DOHH2 (cell line): ENCODE measurements around the gene PRSS22.

Source experiments
- H3F3A ChIP-seq: fragments of 200-600 bp; sonication (generic), shearing (Covaris generic); 2 replicates; pipeline ENCODE4 v1.6.0; 2016; ENCODE audit warnings: antibody characterized with exemption, mild to moderate bottlenecking; ENCODE audit not compliant: control insufficient read depth, insufficient read depth
- H3K27ac ChIP-seq: fragments of 200-600 bp; sonication (generic); 2 replicates; pipeline ENCODE4 v1.5.1; 2014; ENCODE audit warnings: low read depth, mild to moderate bottlenecking, low read length, moderate library complexity
- H3K27me3 ChIP-seq: fragments of 200-600 bp; sonication (generic); 2 replicates; pipeline ENCODE4 v1.6.1; 2014; ENCODE audit warnings: mild to moderate bottlenecking, low read length, mixed read lengths; ENCODE audit not compliant: control insufficient read depth
- H3K36me3 ChIP-seq: fragments of 200-600 bp; sonication (generic); 2 replicates; pipeline ENCODE4 v1.6.1; 2014; ENCODE audit warnings: mild to moderate bottlenecking, low read length, moderate library complexity, mixed read lengths; ENCODE audit not compliant: control insufficient read depth
- H3K4me1 ChIP-seq: fragments of 200-600 bp; sonication (generic); 2 replicates; pipeline ENCODE4 v1.6.1; 2014; ENCODE audit warnings: mild to moderate bottlenecking, low read length, mixed read lengths; ENCODE audit not compliant: control insufficient read depth
- H3K4me2 ChIP-seq: fragments of 200-600 bp; sonication (generic); 2 replicates; pipeline ENCODE4 v1.6.0; 2014; ENCODE audit warnings: mild to moderate bottlenecking, low read length, moderate library complexity
- H3K4me3 ChIP-seq: fragments of 200-600 bp; sonication (generic); 2 replicates; pipeline ENCODE4 v1.5.1; 2014; ENCODE audit warnings: mild to moderate bottlenecking, low read length, mixed read lengths
- H3K79me2 ChIP-seq: fragments of 200-600 bp; sonication (generic); 2 replicates; pipeline ENCODE4 v1.6.1; 2014; ENCODE audit warnings: mild to moderate bottlenecking, low read length, mixed read lengths; ENCODE audit not compliant: control insufficient read depth
- H3K9me2 ChIP-seq: fragments of 200-600 bp; sonication (generic); replicated peaks from 2 replicates; pipeline ENCODE4 v1.6.1; 2014; ENCODE audit warnings: mild to moderate bottlenecking, low read length, mixed read lengths; ENCODE audit not compliant: control insufficient read depth
- H3K9me3 ChIP-seq: fragments of 200-600 bp; sonication (generic); 2 replicates; pipeline ENCODE4 v1.6.1; 2014; ENCODE audit warnings: antibody characterized with exemption, low read length, mixed read lengths; ENCODE audit not compliant: control insufficient read depth, insufficient read depth
- H4K20me1 ChIP-seq: fragments of 200-600 bp; sonication (generic); 2 replicates; pipeline ENCODE4 v1.6.0; 2014; ENCODE audit warnings: low read depth, mild to moderate bottlenecking, antibody characterized with exemption, low read length, moderate library complexity; ENCODE audit not compliant: control insufficient read depth, insufficient read depth
- EZH2phosphoT487 ChIP-seq: fragments of 200-600 bp; sonication (generic); IDR thresholded peaks from 2 replicates; pipeline ENCODE4 v1.6.1; 2017; ENCODE audit warnings: borderline replicate concordance, mild to moderate bottlenecking, antibody characterized with exemption, low read length, moderate library complexity, mixed read lengths
- TF ChIP-seq, protein P1 (sequence below): fragments of 200-600 bp; sonication (generic); IDR thresholded peaks from one replicate; pipeline ENCODE4 v1.5.1; 2014; ENCODE audit warnings: antibody characterized with exemption, mild to moderate bottlenecking, low read depth, low read length; ENCODE audit not compliant: poor library complexity, severe bottlenecking

PRSS22 gene

DNA sequence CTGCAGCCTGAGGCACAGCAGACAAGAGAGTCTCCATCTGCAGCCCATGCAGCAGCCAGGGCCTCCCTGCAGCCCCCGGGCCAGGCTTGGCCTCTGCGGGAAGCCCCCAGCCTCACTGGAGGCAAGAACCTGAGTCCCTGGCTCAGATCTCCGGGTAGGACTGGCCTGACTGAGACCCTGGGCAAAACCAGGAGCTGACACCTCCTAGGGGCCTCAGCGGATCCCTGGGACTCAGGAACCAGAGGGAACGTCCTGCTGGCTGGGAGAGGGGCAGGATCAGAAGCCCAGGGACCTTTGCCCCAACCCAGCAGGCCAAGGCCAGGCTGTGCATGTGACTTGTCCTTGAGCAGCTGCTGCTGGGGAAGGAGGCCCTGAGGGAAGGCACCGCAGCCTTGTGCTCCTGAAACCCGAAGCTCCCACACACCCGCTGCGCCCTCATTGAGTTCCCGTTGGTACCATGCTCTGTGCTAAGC, 42.6 kb downstream of the PRSS22 start:
- TF ChIP-seq, protein P1, sequence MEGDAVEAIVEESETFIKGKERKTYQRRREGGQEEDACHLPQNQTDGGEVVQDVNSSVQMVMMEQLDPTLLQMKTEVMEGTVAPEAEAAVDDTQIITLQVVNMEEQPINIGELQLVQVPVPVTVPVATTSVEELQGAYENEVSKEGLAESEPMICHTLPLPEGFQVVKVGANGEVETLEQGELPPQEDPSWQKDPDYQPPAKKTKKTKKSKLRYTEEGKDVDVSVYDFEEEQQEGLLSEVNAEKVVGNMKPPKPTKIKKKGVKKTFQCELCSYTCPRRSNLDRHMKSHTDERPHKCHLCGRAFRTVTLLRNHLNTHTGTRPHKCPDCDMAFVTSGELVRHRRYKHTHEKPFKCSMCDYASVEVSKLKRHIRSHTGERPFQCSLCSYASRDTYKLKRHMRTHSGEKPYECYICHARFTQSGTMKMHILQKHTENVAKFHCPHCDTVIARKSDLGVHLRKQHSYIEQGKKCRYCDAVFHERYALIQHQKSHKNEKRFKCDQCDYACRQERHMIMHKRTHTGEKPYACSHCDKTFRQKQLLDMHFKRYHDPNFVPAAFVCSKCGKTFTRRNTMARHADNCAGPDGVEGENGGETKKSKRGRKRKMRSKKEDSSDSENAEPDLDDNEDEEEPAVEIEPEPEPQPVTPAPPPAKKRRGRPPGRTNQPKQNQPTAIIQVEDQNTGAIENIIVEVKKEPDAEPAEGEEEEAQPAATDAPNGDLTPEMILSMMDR = no peak
- TF ChIP-seq EZH2phosphoT487 = no peak

DNA sequence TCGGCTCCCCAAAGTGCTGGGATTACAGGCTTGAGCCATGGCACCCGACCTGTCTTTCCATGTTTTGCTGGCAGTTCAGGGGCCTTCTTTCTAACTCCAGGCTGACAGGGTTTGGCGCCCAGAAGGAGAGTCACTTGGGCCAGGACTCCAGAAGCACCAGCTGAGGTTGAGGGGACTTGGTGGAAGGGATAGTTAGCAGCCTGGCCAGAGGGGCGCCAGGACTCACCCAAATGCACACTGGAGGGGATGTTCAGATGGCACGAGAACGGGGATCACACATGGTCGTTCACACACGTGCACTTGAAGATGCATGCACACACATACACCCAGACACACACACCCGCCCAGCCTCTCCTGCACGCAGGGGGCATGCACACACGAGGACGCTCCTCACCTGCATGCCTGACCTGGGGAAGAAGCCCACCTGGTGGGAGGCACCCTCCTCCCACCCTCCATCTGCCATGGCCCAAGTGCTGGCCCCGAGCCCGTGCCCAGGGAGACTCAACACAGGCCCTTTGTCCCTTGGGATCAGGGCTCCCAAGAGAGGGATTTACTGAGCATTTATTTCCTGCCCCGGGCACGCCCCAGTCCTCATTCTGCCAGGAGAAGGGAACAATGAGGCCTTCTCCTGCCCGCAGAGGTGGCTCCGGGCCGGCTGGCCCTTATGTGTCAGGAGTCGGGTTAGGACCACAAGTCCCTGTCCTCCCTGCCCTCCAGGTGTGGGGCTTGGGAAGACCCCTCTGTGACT, 43.2 kb downstream of the PRSS22 start:
- Histone ChIP-seq H3K4me3 (no peak overlapping the region), H3K27me3 (peaks cover 12% of the 10 kb centered on the region), H3F3A (no peaks in the 10 kb centered on the region), H3K4me1 (no peaks in the 10 kb centered on the region), H3K9me2 (no peaks in the 10 kb centered on the region), H3K36me3 (no peaks in the 10 kb centered on the region), H3K27ac (no peak overlapping the region), H4K20me1 (no peaks in the 10 kb centered on the region), H3K79me2 (no peaks in the 10 kb centered on the region), H3K9me3 (no peaks in the 10 kb centered on the region), H3K4me2 (no peak overlapping the region)
- no peak for TF ChIP-seq EZH2phosphoT487
- TF ChIP-seq, protein P1 = no peak

More for the DNA sequence above, 42.6 kb downstream of the PRSS22 start:
- Histone ChIP-seq H3K27me3 (peaks cover 8% of the 10 kb centered on the region), H3K4me3 (no peak overlapping the region), H3F3A (no peaks in the 10 kb centered on the region), H3K36me3 (no peaks in the 10 kb centered on the region), H3K9me3 (no peaks in the 10 kb centered on the region), H3K4me2 (no peak overlapping the region), H3K9me2 (no peaks in the 10 kb centered on the region), H3K4me1 (no peaks in the 10 kb centered on the region), H4K20me1 (no peaks in the 10 kb centered on the region), H3K27ac (no peak overlapping the region), H3K79me2 (no peaks in the 10 kb centered on the region)

DNA sequence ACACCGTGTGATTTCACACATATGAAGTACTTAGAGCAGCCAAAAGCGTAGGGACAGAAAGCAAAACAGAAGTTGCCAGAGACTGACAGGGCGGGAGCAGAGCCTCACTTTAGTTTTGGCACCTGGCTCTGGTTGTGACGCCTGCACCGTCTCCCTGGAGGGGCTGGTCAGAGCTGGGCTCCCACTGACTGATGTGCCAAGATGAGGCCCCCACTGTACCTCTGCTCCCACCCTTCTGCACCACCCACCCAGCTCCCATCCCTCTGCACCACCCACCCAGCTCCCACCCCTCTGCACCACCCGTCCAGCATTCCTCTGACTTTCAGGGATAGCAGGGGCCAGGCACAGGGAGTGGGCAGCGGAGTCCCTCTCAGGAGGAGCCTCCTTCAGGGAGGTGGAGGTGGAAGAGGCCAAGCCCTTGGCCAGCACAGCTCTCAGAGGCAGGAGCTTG, 44.2 kb downstream of the PRSS22 start:
- TF ChIP-seq, protein P1 = no peak
- TF ChIP-seq EZH2phosphoT487 = no peak
- Histone ChIP-seq H3F3A (no peaks in the 10 kb centered on the region), H3K27ac (no peak overlapping the region), H3K4me3 (no peak overlapping the region), H3K4me1 (no peaks in the 10 kb centered on the region), H3K9me3 (no peaks in the 10 kb centered on the region), H3K27me3 (peaks cover 19% of the 10 kb centered on the region), H3K9me2 (no peaks in the 10 kb centered on the region), H3K4me2 (no peak overlapping the region), H3K79me2 (no peaks in the 10 kb centered on the region), H3K36me3 (no peaks in the 10 kb centered on the region), H4K20me1 (no peaks in the 10 kb centered on the region)
